ENCODE results near the gene RFT1.

Gene RFT1

DNA sequence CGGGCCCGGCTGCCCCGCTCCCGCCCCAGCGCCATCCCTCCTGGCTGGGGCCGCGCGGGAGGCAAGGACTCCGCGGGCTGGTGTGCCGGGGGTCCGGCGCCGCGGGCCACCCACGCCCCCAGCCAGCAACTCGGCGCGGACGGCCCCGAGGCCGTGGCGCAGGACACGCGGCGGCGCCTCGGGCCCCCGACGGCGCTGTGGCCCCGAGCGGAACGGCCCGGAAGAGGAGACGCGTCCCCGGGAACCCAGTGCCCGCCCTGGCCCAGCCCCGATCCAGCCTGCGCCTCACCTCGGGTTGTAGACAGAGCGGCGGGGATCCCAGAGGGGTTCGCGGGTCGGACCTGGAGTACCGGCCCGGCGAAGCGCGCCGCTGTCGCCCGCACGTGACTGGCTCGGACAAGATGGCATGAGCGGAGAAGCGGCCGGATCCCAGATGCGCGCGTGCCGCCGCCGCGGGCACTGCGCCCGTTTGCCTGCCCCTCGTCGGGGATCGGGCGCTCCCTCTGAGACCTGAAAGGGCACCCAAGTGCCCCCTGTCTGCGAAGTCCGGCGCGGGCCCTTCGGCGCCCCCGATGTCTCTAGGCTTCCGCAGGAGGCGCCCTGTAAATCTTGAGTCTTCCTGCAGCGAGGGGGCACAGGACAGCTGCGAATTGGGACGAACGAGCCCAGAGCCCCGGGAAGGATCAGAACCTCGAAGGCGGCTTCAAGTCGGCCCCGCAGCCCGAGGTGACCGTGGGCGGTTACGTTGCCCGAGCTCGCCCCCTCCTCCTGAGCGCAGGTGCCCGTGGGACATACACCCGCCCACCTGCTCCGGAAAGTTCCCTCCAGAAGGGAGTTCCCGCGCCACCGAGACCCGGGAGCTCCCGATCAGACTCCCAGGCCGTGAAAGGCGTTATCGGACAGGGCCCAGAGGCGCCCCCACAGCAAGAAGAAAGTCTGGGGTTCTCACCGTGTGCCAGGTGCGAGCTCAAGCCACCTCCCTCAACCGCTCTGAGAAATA is 83.8 kb downstream of the RFT1 start:
- DNase-seq (ENCODE audit: low read depth) = no peak
- H3K4me3 ChIP-seq (ENCODE audit: low read depth, low read length) = peak overlapping the region; percentile 64
- TF ChIP-seq CTCF (IDR thresholded peaks at IDR 0.05; ENCODE audit: control insufficient read depth, extremely low read depth, insufficient read depth) = no peak

GRCh38 chr3:53045518-53046170 is 84.6 kb downstream of the RFT1 start, which contains the start of gene SFMBT1:
Gene SFMBT1 (minus strand): TSS chr3:53046073. CDS start chr3:52969128, 76,945 bp downstream.
- DNase-seq (ENCODE audit: low read depth) = no peak

DNA sequence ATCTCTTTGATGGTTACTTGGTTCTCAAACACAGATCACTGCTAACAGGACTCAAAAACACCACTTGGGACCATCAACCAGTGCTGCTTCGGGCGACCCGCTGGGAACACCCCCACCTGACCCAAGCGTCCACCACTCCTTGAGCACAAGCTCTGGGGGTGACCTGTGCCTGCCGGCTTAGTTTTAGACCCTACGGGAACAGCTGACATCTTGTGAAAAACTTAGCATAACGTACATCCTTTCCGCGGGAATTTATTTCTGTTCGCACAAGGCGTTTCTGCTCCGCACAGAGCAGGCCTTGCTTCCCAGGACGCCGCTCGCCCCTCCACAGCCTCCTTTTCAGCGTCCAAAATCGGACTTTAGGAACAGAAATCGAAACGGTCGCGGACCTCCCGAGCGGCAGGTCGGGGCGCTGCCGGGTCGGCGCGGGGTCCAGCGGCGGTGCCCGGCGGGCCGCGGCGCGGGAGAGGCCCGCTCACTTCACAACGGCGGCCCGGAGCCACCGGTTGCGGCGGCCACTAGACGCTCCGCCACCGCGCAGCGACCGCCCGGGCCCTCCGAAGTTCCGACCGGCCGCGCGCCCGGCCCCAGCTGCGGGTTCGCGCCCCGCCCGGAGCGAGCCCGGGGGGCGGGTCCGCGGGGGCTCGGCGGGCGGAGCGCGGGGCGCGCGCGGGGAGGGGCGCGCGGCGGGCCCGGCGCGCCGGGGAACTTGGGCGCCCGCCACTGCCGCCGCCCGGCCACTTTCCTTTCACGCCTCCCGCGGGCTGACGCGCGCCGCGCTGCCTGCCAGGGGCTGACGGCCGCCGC is 85.3 kb downstream of the RFT1 start:
- DNase-seq (ENCODE audit: low read depth) = no peak
- TF ChIP-seq CTCF (IDR thresholded peaks at IDR 0.05; ENCODE audit: control insufficient read depth, extremely low read depth, insufficient read depth) = no peak
- peak overlapping the region; percentile 48 for H3K4me3 ChIP-seq (ENCODE audit: low read depth, low read length)

More at GRCh38 chr3:53045518-53046170, 84.6 kb downstream of the RFT1 start, which contains the start of gene SFMBT1:
- TF ChIP-seq CTCF (IDR thresholded peaks at IDR 0.05; ENCODE audit: control insufficient read depth, extremely low read depth, insufficient read depth) = no peak
- peak within 1 kb of the TSS; percentile 64 for H3K4me3 ChIP-seq (ENCODE audit: low read depth, low read length)

DNA sequence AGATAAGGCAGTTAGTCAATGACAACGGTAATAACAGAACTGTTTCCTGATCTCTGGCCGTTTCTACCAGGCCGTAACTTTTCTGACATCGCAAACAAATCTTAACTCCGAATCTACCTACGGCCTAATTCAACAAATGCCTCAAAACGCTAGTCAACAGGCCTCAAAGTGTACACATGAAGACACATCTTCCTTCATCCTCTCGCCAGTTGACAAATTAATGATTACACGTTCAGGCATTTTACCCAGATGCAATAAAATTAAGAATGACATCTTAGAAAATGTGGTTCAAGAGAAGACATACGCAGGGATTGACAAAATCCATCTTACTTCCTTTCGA is 85.9 kb downstream of the RFT1 start:
- peak overlapping the region; percentile 48 for H3K4me3 ChIP-seq (ENCODE audit: low read depth, low read length)
- TF ChIP-seq CTCF (IDR thresholded peaks at IDR 0.05; ENCODE audit: control insufficient read depth, extremely low read depth, insufficient read depth) = no peak
- DNase-seq (ENCODE audit: low read depth) = no peak

DNA sequence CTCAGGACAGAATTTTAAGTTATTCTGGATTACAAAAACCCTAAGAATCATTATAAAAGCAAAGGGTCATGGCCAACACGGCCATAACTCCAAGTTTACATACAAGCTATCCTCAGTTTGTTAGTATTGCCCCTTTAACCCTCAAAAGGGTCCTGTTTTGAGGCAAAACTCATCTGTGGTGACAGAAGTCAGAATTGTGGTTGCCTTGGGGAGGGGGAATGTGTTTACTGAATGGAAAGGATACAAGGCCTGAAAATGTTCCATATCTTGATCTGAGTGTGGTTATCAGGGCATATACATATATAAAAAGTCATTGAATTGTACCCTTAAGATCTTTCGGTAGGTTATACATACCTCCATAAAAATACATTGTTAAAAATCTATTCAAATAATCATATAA is 86.5 kb downstream of the RFT1 start:
- no peak overlapping the region for H3K4me3 ChIP-seq (ENCODE audit: low read depth, low read length)
- TF ChIP-seq CTCF (IDR thresholded peaks at IDR 0.05; ENCODE audit: control insufficient read depth, extremely low read depth, insufficient read depth) = no peak
- no peak for DNase-seq (ENCODE audit: low read depth)

DNA sequence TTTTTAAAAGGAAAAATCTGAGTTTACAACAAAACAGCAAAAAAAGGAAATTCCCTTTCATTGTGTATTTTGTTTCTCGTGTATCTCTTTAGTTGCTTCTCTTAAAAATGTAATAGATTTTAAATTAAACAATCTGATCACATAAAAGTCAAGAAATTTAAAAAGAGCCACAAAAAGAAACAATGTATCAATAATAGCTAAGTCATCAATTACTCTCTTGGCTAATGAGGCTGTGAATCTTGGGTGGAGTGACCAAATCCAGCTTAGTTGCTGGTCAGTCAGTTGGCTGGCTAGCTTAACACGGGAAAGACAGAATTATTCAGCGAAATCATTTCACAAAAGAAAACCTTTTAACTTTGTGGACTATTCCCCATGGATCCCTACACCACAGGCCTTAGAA is 87.6 kb downstream of the RFT1 start:
- H3K4me3 ChIP-seq (ENCODE audit: low read depth, low read length) = no peak overlapping the region
- TF ChIP-seq CTCF (IDR thresholded peaks at IDR 0.05; ENCODE audit: control insufficient read depth, extremely low read depth, insufficient read depth) = no peak
- no peak for DNase-seq (ENCODE audit: low read depth)

Data from LNCaP clone FGC (cell line).